MM.1S (cell line): Measurements from ENCODE around the gene NYAP1.
"Not testable (repeated sequence)": the region's sequence is repeated elsewhere in the genome, so short reads cannot be mapped to it uniquely, and the experiment has no call there.

ENCODE experiments used
- DNase-seq: peaks from one replicate; pipeline ENCODE4 v3.0.0-alpha.2; 2015
- H2AFZ ChIP-seq: fragments of 300-600 bp; sonication (generic); 2 replicates; pipeline ENCODE4 v1.6.0; 2016; ENCODE audit warnings: antibody characterized with exemption, low read length
- H3F3A ChIP-seq: fragments of 300-600 bp; sonication (generic); 2 replicates; pipeline ENCODE4 v1.6.1; 2016; ENCODE audit warnings: mild to moderate bottlenecking, antibody characterized with exemption, low read length, moderate library complexity, mixed read lengths; ENCODE audit not compliant: insufficient read depth
- H3K27ac ChIP-seq: fragments of 300-600 bp; sonication (generic); 2 replicates; pipeline ENCODE4 v1.5.1; 2016; ENCODE audit warnings: mild to moderate bottlenecking, low read length
- H3K27me3 ChIP-seq: fragments of 300-600 bp; sonication (generic); replicated peaks from 2 replicates; pipeline ENCODE4 v1.6.0; 2016; ENCODE audit warnings: low read length; ENCODE audit not compliant: insufficient read depth
- H3K36me3 ChIP-seq: fragments of 300-600 bp; sonication (generic); replicated peaks from 2 replicates; pipeline ENCODE4 v1.6.1; 2016; ENCODE audit warnings: mild to moderate bottlenecking, low read length, mixed read lengths; ENCODE audit not compliant: insufficient read depth
- H3K4me1 ChIP-seq: fragments of 300-600 bp; sonication (generic); 2 replicates; pipeline ENCODE4 v1.6.1; 2016; ENCODE audit warnings: low read length, mixed read lengths
- H3K4me2 ChIP-seq: fragments of 300-600 bp; sonication (generic); 2 replicates; pipeline ENCODE4 v1.6.0; 2016; ENCODE audit warnings: low read depth, low read length
- H3K4me3 ChIP-seq: fragments of 300-600 bp; sonication (generic); 2 replicates; pipeline ENCODE4 v1.5.1; 2016; ENCODE audit warnings: low read length, mixed read lengths
- H3K79me2 ChIP-seq: fragments of 300-600 bp; sonication (generic); 2 replicates; pipeline ENCODE4 v1.6.1; 2016; ENCODE audit warnings: mixed run types, low read length, mixed read lengths
- H3K9ac ChIP-seq: fragments of 300-600 bp; sonication (generic); 2 replicates; pipeline ENCODE4 v1.6.1; 2016; ENCODE audit warnings: low read length, mixed read lengths
- H3K9me2 ChIP-seq: fragments of 300-600 bp; sonication (generic); replicated peaks from 2 replicates; pipeline ENCODE4 v1.6.1; 2016; ENCODE audit warnings: mild to moderate bottlenecking, low read length, mixed read lengths; ENCODE audit not compliant: insufficient read depth
- H3K9me3 ChIP-seq: fragments of 300-600 bp; sonication (generic); replicated peaks from 2 replicates; pipeline ENCODE4 v1.6.1; 2016; ENCODE audit warnings: mild to moderate bottlenecking, low read length, mixed read lengths; ENCODE audit not compliant: insufficient read depth
- H4K20me1 ChIP-seq: fragments of 300-600 bp; sonication (generic); 2 replicates; pipeline ENCODE4 v1.6.1; 2016; ENCODE audit warnings: mild to moderate bottlenecking, low read length, moderate library complexity, mixed read lengths; ENCODE audit not compliant: insufficient read depth
- CTCF ChIP-seq: fragments of 300-600 bp; sonication (generic); IDR thresholded peaks from 2 replicates; pipeline ENCODE4 v1.5.1; 2016; ENCODE audit warnings: antibody characterized with exemption, low read length, mixed read lengths
- EZH2 ChIP-seq: fragments of 300-600 bp; sonication (generic); optimal IDR thresholded peaks from 2 replicates; pipeline ENCODE3; 2017; ENCODE audit warnings: low read depth, mild to moderate bottlenecking, antibody characterized with exemption, low read length, mixed read lengths
- EZH2phosphoT487 ChIP-seq: fragments of 300-600 bp; sonication (generic); IDR thresholded peaks from 2 replicates; pipeline ENCODE4 v1.6.1; 2018; ENCODE audit warnings: antibody characterized with exemption, low read length

The NYAP1 gene

GRCh38 chr7:100446040-100446439, 37.7 kb upstream of the NYAP1 start:
- Histone ChIP-seq H3K9me3 (no peaks in the 10 kb centered on the region), H3K36me3 (no peaks in the 10 kb centered on the region), H2AFZ (no peak overlapping the region), H3K4me1 (0 out of 2 replicates have a peak, but pooled peaks cover 10% of the 10 kb centered on the region), H3K27ac (no peak overlapping the region), H3K27me3 (no peaks in the 10 kb centered on the region), H3K4me2 (no peak overlapping the region), H3K9ac (no peak overlapping the region), H3F3A (no peaks in the 10 kb centered on the region), H3K4me3 (no peak overlapping the region), H3K79me2 (no peaks in the 10 kb centered on the region), H3K9me2 (no peaks in the 10 kb centered on the region), H4K20me1 (no peaks in the 10 kb centered on the region)
- no peak for DNase-seq
- TF ChIP-seq EZH2phosphoT487 (no peak), CTCF (no peak), EZH2 (no peak)

GRCh38 chr7:100447363-100447762, 36.4 kb upstream of the NYAP1 start:
- H3K4me3 ChIP-seq, H4K20me1 ChIP-seq, DNase-seq, H3K9ac ChIP-seq, H2AFZ ChIP-seq, H3K9me2 ChIP-seq, H3K4me1 ChIP-seq, H3K9me3 ChIP-seq, H3F3A ChIP-seq, H3K27ac ChIP-seq, H3K27me3 ChIP-seq, H3K36me3 ChIP-seq, H3K79me2 ChIP-seq, H3K4me2 ChIP-seq: not testable (repeated sequence)

GRCh38 chr7:100449190-100449795, 34.4 kb upstream of the NYAP1 start:
- no peak overlapping the region for H3K4me3 ChIP-seq
- no peak for DNase-seq
- H3K36me3 ChIP-seq: no peaks in the 10 kb centered on the region
- H3K9me3 ChIP-seq: no peaks in the 10 kb centered on the region
- H3K27me3 ChIP-seq: no peaks in the 10 kb centered on the region
- no peak overlapping the region for H3K9ac ChIP-seq
- H3F3A ChIP-seq: no peaks in the 10 kb centered on the region
- H2AFZ ChIP-seq: no peak overlapping the region
- no peak overlapping the region for H3K4me2 ChIP-seq
- TF ChIP-seq CTCF (no peak), EZH2phosphoT487 (no peak), EZH2 (no peak)
- H3K79me2 ChIP-seq: no peaks in the 10 kb centered on the region
- no peak overlapping the region for H3K27ac ChIP-seq
- H3K9me2 ChIP-seq: no peaks in the 10 kb centered on the region
- 0 out of 2 replicates have a peak, but pooled peaks cover 10% of the 10 kb centered on the region for H3K4me1 ChIP-seq
- H4K20me1 ChIP-seq: no peaks in the 10 kb centered on the region

- H3K4me1 ChIP-seq: no peaks in the 10 kb centered on the region
- H3K9me2 ChIP-seq: no peaks in the 10 kb centered on the region
- H3F3A ChIP-seq: no peaks in the 10 kb centered on the region
Observed at GRCh38 chr7:100452513-100452912, 31.2 kb upstream of the NYAP1 start.

GRCh38 chr7:100453854-100454253, 29.9 kb upstream of the NYAP1 start:
- not testable (repeated sequence) for H3K4me3 ChIP-seq, H3K9me3 ChIP-seq, H3K9me2 ChIP-seq, H3K36me3 ChIP-seq, H3K79me2 ChIP-seq, H3K4me2 ChIP-seq, H4K20me1 ChIP-seq, H3K9ac ChIP-seq, DNase-seq, H2AFZ ChIP-seq, H3K27me3 ChIP-seq, H3K4me1 ChIP-seq, H3K27ac ChIP-seq, H3F3A ChIP-seq

More at GRCh38 chr7:100452513-100452912, 31.2 kb upstream of the NYAP1 start:
- no peak overlapping the region for H3K4me2 ChIP-seq
- no peak overlapping the region for H3K4me3 ChIP-seq
- H3K27ac ChIP-seq: no peak overlapping the region
- no peak overlapping the region for H2AFZ ChIP-seq
- no peak overlapping the region for H3K9ac ChIP-seq
- H3K27me3 ChIP-seq: no peaks in the 10 kb centered on the region
- TF ChIP-seq CTCF (no peak), EZH2phosphoT487 (no peak), EZH2 (no peak)
- no peaks in the 10 kb centered on the region for H3K36me3 ChIP-seq
- H4K20me1 ChIP-seq: no peaks in the 10 kb centered on the region
- H3K9me3 ChIP-seq: no peaks in the 10 kb centered on the region
- no peaks in the 10 kb centered on the region for H3K79me2 ChIP-seq
- DNase-seq: no peak
